ENCODE data around the gene MED15.
A peak's percentile ranks its signal among the peaks of the same experiment; 100 is the strongest.

MED15 gene

DNA sequence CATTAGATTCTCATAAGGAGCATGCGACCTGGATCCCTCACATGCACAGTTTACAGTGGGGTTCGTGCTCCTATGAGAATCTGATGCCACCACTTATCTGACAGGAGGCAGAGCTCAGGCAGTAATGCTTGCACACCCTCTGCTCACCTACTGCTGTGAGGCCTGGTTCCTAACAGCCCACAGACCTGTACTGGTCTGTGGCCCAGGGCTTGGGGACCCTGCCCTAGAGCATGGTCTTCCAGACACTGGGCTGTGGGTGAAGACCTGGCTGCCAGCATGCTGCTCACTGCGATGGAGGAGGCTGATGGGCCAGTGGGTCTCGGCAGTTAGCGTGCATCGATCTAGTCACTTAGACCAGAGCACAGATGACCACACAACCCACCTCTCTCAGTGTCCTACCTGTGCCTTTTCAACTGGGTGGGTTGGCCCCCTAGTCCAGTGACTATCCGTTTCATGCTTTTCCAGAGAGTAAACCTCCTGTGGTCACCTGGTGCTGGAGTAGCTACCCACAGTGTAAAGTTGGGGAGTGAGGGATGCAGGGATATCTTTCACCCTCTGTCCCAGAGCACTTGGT is 21.1 kb downstream of the MED15 start:
- no peak overlapping the region for H3K4me3 ChIP-seq (ENCODE audit: low read length)
- no peak overlapping the region for H3K4me2 ChIP-seq (ENCODE audit: low read length)
- no peak overlapping the region for H3K9ac ChIP-seq (ENCODE audit: low read depth, low read length)
- H3K36me3 ChIP-seq (ENCODE audit: insufficient read depth, low read length), result peaks cover 25% of the 10 kb centered on the region
- no peaks in the 10 kb centered on the region for H3K27me3 ChIP-seq (ENCODE audit: control insufficient read depth, insufficient read depth, low read length)
- H3K4me1 ChIP-seq (ENCODE audit: control insufficient read depth, insufficient read depth, low read length), result peaks cover 65% of the 10 kb centered on the region
- no peaks in the 10 kb centered on the region for H3K9me3 ChIP-seq (replicated peaks; ENCODE audit: low read length)

DNA sequence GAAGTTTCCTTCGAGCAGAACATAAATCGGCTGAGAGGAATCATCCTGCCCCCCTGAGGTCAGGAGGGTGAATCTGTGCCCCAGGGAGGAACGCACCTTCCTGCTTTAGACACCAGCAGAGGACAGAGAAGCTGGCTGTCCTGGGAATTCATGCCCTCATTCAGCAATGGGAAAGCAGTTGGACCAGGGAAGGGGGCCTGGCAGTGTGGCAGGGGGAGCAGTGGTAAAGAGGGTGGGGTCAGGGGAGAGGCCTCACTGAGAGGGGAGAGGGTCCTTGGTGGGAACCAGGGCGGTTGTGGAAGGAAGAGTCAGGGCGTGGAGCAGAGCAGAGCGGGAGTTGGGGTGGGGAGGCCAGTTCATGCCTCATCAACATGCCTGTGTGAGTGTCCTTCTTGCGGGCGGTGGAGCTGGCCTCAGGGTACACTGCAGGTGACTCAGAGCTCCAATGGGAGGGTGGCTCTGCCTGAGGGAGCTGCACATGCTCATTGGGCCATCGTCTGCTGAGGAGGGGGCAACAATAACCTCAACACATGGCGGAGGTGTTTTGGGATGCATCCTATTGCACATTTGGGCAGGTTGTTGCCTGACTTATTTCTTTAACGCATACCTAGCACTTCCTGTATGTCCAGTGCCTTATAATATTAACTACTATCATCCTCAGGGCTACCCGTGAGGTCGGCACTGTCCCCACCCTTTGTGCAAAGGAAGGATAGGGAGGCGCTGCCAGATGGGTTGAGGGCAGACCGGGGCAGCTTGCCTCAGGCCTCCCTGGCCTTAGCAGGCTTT is 23.2 kb downstream of the MED15 start:
- H3K9me3 ChIP-seq (replicated peaks; ENCODE audit: low read length), result no peaks in the 10 kb centered on the region
- peak overlapping the region; percentile 72 for H3K4me2 ChIP-seq (ENCODE audit: low read length)
- H3K4me1 ChIP-seq (ENCODE audit: control insufficient read depth, insufficient read depth, low read length), result peaks cover 60% of the 10 kb centered on the region
- H3K9ac ChIP-seq (ENCODE audit: low read depth, low read length), result peak overlapping the region; percentile 86
- H3K27me3 ChIP-seq (ENCODE audit: control insufficient read depth, insufficient read depth, low read length), result no peaks in the 10 kb centered on the region
- H3K36me3 ChIP-seq (ENCODE audit: insufficient read depth, low read length), result peaks cover 27% of the 10 kb centered on the region
- H3K4me3 ChIP-seq (ENCODE audit: low read length), result peak overlapping the region; percentile 9

DNA sequence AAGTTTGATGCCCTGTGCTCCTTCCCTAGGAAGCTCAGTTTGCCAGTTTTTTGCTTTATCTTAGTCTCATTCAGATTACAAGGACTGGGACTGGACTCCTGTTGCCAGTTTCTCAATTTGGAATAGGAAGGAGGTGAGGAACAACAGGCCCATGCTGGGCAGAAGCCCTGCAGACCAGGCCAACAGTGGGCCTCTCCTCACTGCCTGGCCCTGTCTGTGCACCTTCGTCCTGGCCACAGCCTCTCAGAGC is 23.7 kb downstream of the MED15 start:
- Histone ChIP-seq H3K4me2 (ENCODE audit: low read length) (peak overlapping the region; percentile 72), H3K27me3 (ENCODE audit: control insufficient read depth, insufficient read depth, low read length) (no peaks in the 10 kb centered on the region), H3K4me1 (ENCODE audit: control insufficient read depth, insufficient read depth, low read length) (peaks cover 57% of the 10 kb centered on the region), H3K9me3 (replicated peaks; ENCODE audit: low read length) (no peaks in the 10 kb centered on the region), H3K9ac (ENCODE audit: low read depth, low read length) (peak overlapping the region; percentile 86), H3K4me3 (ENCODE audit: low read length) (peak overlapping the region; percentile 9), H3K36me3 (ENCODE audit: insufficient read depth, low read length) (peaks cover 24% of the 10 kb centered on the region)

DNA sequence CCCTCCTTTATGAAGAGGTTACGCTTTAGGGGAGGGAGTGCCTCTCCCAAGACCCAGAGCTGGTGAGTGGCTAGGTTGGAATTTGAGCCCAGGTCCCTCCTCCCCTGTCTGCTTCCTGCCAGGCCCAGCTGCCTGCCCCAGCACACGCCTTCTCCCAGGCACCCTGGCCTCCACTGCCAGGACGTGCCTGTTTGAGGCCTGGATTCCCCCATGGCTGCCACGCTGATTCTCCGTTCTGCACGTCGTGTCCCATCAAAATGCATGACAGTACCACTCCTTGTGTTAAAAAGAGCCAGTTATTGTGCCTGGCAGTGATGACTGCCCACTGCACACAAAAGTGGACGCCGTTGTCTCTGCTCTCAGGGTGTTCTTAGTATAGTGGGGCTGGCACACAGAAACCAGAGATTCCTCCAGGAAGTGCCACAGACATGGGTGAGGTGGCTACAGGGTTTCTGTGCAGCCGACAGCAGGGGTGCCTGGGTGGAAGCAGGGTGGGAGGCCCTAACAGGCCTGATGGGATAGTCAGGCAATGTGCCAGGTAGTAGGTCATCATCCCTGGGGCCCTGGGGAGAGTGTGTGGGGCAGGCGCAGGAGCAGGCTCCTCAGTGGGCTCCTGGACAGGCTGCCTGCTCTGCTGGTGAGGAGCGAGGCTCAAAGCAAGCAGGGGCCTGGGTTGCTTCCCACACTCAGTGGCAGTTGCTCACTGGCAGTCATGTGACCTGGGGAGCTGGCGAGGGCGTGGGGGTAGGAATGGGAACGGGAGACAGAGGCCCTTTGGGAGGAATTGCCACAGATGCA is 24.2 kb downstream of the MED15 start:
- Histone ChIP-seq H3K9me3 (replicated peaks; ENCODE audit: low read length) (no peaks in the 10 kb centered on the region), H3K4me2 (ENCODE audit: low read length) (peak overlapping the region; percentile 72), H3K4me1 (ENCODE audit: control insufficient read depth, insufficient read depth, low read length) (peaks cover 55% of the 10 kb centered on the region), H3K36me3 (ENCODE audit: insufficient read depth, low read length) (peaks cover 20% of the 10 kb centered on the region), H3K27me3 (ENCODE audit: control insufficient read depth, insufficient read depth, low read length) (no peaks in the 10 kb centered on the region), H3K4me3 (ENCODE audit: low read length) (peak overlapping the region; percentile 44), H3K9ac (ENCODE audit: low read depth, low read length) (peak overlapping the region; percentile 86)

DNA sequence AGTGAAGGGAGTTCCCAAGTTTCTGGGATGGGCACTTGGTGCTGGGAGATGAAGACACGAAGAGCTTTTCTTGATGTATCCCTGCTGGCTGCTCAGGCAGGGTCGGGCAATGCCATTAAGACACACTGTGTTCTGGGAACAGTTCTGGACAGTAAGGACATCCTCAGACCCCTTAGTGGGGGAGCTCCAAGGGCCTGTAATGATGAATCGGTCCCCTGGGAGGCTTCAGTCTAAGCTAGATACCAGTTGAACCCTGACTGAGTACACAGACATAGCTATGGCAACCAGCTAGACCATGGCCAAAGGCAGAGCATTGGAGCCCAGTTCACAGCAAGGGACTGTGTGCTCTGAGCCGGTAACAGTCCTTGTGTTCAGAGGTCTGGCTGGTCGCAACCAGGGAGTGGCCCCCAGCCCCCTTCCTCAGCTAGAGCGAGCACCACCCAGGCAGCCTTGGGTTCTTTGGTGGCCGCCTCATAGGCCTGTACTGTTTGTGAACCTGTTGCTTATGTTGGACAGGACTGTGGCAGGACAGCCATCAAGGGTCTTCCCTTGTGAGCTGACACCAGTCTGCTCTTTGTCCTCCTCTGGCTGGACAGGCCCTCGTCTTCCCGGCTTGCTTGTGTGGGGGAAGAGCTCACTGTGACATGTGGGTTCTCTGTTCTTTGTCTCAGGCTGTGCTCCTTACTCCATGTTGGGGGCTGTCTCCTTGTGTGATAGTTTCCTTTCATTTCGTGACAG is 25.0 kb downstream of the MED15 start:
- peak overlapping the region; percentile 86 for H3K9ac ChIP-seq (ENCODE audit: low read depth, low read length)
- H3K4me3 ChIP-seq (ENCODE audit: low read length), result peak overlapping the region; percentile 11
- H3K36me3 ChIP-seq (ENCODE audit: insufficient read depth, low read length), result peaks cover 25% of the 10 kb centered on the region
- H3K4me1 ChIP-seq (ENCODE audit: control insufficient read depth, insufficient read depth, low read length), result peaks cover 53% of the 10 kb centered on the region
- H3K4me2 ChIP-seq (ENCODE audit: low read length), result peak overlapping the region; percentile 72
- no peaks in the 10 kb centered on the region for H3K9me3 ChIP-seq (replicated peaks; ENCODE audit: low read length)
- H3K27me3 ChIP-seq (ENCODE audit: control insufficient read depth, insufficient read depth, low read length), result no peaks in the 10 kb centered on the region

DNA sequence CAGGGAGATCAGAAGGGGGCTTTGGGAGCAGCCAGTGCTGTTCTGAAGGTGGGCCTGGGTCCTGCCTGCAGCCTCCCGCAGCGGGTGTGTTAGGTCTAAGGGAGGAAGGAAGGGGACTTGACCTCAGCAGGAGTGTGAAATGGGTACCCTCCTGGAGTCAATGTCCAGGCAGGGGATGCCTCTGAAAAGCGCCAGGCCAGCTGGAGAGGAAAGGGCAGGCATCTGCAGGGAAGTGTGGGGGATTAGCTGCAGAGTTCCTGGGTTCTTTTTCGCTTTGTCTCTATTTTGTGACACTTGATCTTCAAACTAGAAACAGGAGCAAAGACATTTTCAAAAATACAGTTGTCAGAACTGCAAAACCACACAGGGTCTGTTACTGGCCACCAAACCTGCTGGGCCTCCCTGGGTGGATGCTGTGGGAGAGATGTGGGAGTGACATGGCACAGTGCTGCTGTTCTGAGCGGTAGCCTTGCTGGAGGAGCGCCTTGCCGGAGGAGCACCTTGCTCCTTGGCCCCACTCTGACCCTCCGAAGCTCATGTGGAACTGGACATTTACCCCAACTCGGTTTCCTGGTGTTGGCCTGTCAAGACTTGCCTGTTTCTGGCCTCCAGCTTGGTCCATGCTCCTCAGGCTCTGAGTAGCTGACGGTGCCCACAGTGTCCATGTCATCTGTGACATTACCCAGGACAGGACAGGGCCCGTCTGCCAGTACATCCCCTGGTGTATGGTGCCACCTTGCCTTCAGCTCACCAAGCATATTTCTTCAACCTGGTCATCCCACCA is 25.9 kb downstream of the MED15 start:
- H3K9ac ChIP-seq (ENCODE audit: low read depth, low read length), result peak overlapping the region; percentile 86
- peak overlapping the region; percentile 11 for H3K4me3 ChIP-seq (ENCODE audit: low read length)
- H3K9me3 ChIP-seq (replicated peaks; ENCODE audit: low read length), result no peaks in the 10 kb centered on the region
- H3K36me3 ChIP-seq (ENCODE audit: insufficient read depth, low read length), result peaks cover 28% of the 10 kb centered on the region
- H3K4me1 ChIP-seq (ENCODE audit: control insufficient read depth, insufficient read depth, low read length), result peaks cover 53% of the 10 kb centered on the region
- H3K4me2 ChIP-seq (ENCODE audit: low read length), result peak overlapping the region; percentile 72
- H3K27me3 ChIP-seq (ENCODE audit: control insufficient read depth, insufficient read depth, low read length), result no peaks in the 10 kb centered on the region

DNA sequence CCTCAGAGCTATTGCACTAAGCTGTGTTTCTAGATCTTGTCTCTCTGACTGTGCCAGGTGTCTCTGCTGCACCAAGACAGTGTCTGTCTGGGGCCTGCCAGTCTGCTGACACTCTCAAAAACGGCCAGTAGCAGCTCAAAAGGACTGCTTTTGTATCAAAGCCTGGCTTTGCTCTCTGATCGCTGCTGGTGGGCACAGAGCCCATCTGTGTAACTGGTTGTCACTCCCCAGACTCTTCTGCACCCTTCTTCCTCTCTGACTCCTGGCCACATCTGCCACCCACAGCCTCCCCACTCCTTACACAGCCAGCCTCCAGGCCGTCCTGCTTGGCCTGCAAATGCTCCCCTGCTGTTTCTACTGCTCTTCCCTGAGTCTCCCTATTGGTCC is 26.5 kb downstream of the MED15 start:
- H3K36me3 ChIP-seq (ENCODE audit: insufficient read depth, low read length), result peaks cover 26% of the 10 kb centered on the region
- H3K27me3 ChIP-seq (ENCODE audit: control insufficient read depth, insufficient read depth, low read length), result no peaks in the 10 kb centered on the region
- H3K4me1 ChIP-seq (ENCODE audit: control insufficient read depth, insufficient read depth, low read length), result peaks cover 53% of the 10 kb centered on the region
- H3K9ac ChIP-seq (ENCODE audit: low read depth, low read length), result peak overlapping the region; percentile 7
- H3K4me3 ChIP-seq (ENCODE audit: low read length), result no peak overlapping the region
- H3K9me3 ChIP-seq (replicated peaks; ENCODE audit: low read length), result no peaks in the 10 kb centered on the region
- no peak overlapping the region for H3K4me2 ChIP-seq (ENCODE audit: low read length)

DNA sequence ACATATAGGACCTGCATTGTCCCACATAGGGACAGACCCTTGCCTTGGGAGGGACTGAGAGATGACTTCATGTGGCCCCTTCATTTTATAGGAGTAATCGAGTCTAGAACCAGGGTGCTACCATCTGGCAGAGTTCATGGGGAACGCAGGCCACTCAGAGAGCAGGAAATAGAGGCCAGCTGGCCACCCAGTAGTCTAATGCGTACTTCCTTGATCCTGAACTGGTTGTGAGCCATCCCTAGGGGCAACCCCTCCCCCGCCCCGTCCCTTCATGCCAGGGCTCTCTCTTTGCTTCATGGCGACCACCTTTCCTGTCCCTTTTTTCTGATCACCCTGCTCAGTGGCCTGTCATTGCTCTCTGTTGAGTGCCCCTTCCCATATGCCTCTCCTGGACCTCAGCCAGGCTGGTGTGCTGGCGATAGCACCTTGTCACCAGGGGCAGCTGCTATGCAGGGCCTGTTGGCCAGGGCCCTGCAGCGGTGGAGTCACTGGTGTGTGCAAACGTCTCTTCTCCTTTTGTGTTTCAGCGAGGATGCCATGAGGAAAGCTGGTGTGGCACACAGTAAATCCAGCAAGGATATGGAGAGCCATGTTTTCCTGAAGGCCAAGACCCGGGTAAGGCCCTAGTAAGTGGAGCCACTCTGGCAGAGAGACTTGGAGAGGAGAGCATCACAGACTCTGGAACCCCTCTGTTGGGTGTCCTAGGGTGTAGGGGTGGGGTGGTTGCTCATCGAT is 29.3 kb downstream of the MED15 start:
- Histone ChIP-seq H3K4me1 (ENCODE audit: control insufficient read depth, insufficient read depth, low read length) (peaks cover 31% of the 10 kb centered on the region), H3K36me3 (ENCODE audit: insufficient read depth, low read length) (peaks cover 37% of the 10 kb centered on the region), H3K4me2 (ENCODE audit: low read length) (no peak overlapping the region), H3K27me3 (ENCODE audit: control insufficient read depth, insufficient read depth, low read length) (no peaks in the 10 kb centered on the region), H3K4me3 (ENCODE audit: low read length) (no peak overlapping the region), H3K9ac (ENCODE audit: low read depth, low read length) (no peak overlapping the region), H3K9me3 (replicated peaks; ENCODE audit: low read length) (no peaks in the 10 kb centered on the region)

DNA sequence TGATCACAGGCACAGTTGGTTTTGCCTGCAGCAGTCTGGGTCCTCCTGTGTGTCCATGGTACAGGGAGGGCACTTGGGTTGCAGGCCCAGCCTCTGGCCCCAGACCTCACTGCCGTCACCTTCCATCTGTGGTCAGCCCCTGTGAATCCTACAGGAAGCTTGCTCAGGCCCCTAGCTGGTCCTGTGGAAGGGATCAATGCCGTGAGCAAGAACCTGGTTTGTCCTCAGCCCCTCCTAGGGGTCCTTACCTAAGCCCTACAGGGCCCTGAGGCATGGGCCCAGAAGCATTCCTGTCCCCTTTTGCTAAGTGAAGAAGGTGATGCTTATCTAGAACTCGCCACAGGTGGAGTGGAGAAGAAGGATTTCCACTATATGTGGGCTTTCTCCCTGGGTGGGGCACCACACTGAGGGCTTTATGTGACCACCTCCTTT is 29.9 kb downstream of the MED15 start:
- H3K4me1 ChIP-seq (ENCODE audit: control insufficient read depth, insufficient read depth, low read length), result peaks cover 26% of the 10 kb centered on the region
- H3K4me3 ChIP-seq (ENCODE audit: low read length), result no peak overlapping the region
- no peaks in the 10 kb centered on the region for H3K9me3 ChIP-seq (replicated peaks; ENCODE audit: low read length)
- H3K9ac ChIP-seq (ENCODE audit: low read depth, low read length), result no peak overlapping the region
- H3K36me3 ChIP-seq (ENCODE audit: insufficient read depth, low read length), result peaks cover 43% of the 10 kb centered on the region
- H3K27me3 ChIP-seq (ENCODE audit: control insufficient read depth, insufficient read depth, low read length), result no peaks in the 10 kb centered on the region
- no peak overlapping the region for H3K4me2 ChIP-seq (ENCODE audit: low read length)

DNA sequence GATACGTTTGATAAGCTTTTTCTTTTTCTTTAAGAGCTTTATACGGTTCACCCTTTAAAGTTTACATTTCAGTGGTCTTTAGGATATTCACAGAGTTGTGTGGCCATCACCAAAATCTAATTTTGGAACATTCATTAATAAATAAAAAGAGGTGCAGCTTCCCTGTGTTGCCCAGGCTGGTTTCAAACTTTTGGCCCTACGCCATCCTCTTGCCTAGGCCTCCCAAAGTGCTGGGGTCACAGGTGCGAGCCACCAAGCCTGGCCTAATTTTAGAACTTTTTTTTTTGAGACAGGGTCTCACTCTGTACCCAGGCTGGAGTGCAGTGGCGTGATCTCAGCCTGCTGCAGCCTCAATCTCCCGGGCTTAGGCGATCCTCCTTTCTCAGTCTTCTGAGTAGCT is 30.6 kb downstream of the MED15 start:
- Histone ChIP-seq H3K4me2 (ENCODE audit: low read length) (no peak overlapping the region), H3K4me3 (ENCODE audit: low read length) (no peak overlapping the region), H3K4me1 (ENCODE audit: control insufficient read depth, insufficient read depth, low read length) (peaks cover 23% of the 10 kb centered on the region), H3K9me3 (replicated peaks; ENCODE audit: low read length) (no peaks in the 10 kb centered on the region), H3K27me3 (ENCODE audit: control insufficient read depth, insufficient read depth, low read length) (no peaks in the 10 kb centered on the region), H3K9ac (ENCODE audit: low read depth, low read length) (no peak overlapping the region), H3K36me3 (ENCODE audit: insufficient read depth, low read length) (peaks cover 44% of the 10 kb centered on the region)
